ENCODE data around the gene ZNF419. TPM values are rescaled to one million over a fixed set of nuclear protein-coding genes. Genes with fewer than 3 reads are reported as not detected.

The ZNF419 gene
- total and polyA plus RNA-seq, 2 donors (not counting 3 experiments of a cell fraction or from before 2014, with no cell fraction given), result 6.3 to 6.4 TPM

DNA sequence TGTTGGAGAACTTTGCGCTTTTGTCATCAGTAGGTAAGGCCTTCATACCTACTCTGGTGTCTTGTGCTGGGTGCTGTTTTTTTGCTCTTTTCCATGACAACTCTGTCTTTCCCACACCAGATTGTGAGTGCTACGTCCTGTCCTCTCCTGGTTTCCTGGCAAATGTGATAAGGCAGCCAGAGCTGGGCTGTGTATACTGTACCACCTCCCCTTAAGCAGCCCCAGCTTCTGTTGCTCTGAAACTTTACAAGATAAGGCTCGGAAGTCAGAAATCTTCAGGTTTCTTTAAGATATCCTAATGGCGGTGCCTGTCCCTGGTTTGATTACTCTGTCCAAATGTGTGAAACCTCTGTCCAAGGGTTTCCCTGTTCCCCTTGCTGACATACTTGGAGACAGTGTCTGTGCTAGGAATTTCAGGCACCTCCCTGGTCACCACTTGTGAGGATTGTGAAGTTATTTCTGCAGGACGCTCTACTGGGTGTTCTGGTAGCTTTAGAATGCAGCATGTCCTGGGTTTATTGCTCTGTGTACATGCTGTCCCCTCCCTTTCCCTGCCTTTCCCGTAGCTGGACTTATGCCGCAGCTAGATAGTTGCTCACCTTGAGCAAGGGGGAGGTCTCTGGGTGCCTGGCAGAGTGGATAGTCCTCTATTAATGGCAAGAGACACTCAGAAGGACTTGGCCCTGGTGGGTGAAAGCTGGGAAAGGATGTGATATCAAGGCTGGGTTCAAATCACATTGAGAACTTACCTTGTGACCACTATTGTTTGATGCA is 45.4 kb upstream of the ZNF419 start:
- no TSS peak for BruUV-seq (replicated peaks)
- POLR2A ChIA-PET, result no interaction called here
- FAIRE-seq (no peak), DNase-seq (ENCODE audit: low read depth, low spot score) (no peak)
- intact Hi-C loops (cut with micrococcal nuclease), result no loop called here
- H3K9ac ChIP-seq (replicated peaks; ENCODE audit: extremely low read depth, insufficient read depth, low read length), result no peak overlapping the region
- no peaks in the 10 kb centered on the region for H3K27me3 ChIP-seq (ENCODE audit: control insufficient read depth in 2 of 2, insufficient read depth in 2 of 2, low read length in 2 of 2)
- H3K36me3 ChIP-seq (ENCODE audit: control insufficient read depth in 2 of 2, extremely low read depth in 1 of 2, insufficient read depth in 2 of 2, low read length in 2 of 2), result peaks cover 2 to 12% of the 10 kb centered on the region in 2 experiments
- H3K27ac ChIP-seq (ENCODE audit: insufficient read depth, low read depth, low read length), result no peak overlapping the region
- no peaks in the 10 kb centered on the region for H4K20me1 ChIP-seq (replicated peaks; ENCODE audit: control insufficient read depth, extremely low read depth, insufficient read depth, low read length)
- no peak overlapping the region for H3K4me3 ChIP-seq (replicated peaks in 1 of 3; ENCODE audit: insufficient read depth in 1 of 3, low read depth in 1 of 3, low read length in 3 of 3)
- H3K9me3 ChIP-seq (replicated peaks; ENCODE audit: control insufficient read depth, insufficient read depth, low read length), result peaks cover 13% of the 10 kb centered on the region
- no peak overlapping the region for H2AFZ ChIP-seq (ENCODE audit: low read depth, low read length)
- no peaks in the 10 kb centered on the region for H3K4me1 ChIP-seq (ENCODE audit: control insufficient read depth, extremely low read depth, insufficient read depth, low read length)
- dilution Hi-C loops (cut with MboI; ENCODE audit: extremely low pct_ligation_motif_present, low sequenced_read_pairs), result no loop called here
- TF ChIP-seq EZH2 (IDR thresholded peaks at IDR 0.05; ENCODE audit: borderline replicate concordance, low read depth, low read length, severe bottlenecking) (no peak), POLR2AphosphoS5 (IDR thresholded peaks at IDR 0.05; ENCODE audit: insufficient read depth, low read depth, low read length) (no peak)
- H3K4me2 ChIP-seq (ENCODE audit: insufficient read depth, low read length), result no peak overlapping the region
- CTCF ChIA-PET, result no interaction called here
- H3K9me1 ChIP-seq (replicated peaks; ENCODE audit: control insufficient read depth, extremely low read depth, insufficient read depth, low read length), result no peaks in the 10 kb centered on the region
- peaks cover 3% of the 10 kb centered on the region for H3K79me2 ChIP-seq (ENCODE audit: control insufficient read depth, insufficient read depth, low read length)

- POLR2A ChIA-PET, result no interaction called here
- intact Hi-C loops (cut with micrococcal nuclease), result no loop called here
- dilution Hi-C loops (cut with MboI; ENCODE audit: extremely low pct_ligation_motif_present, low sequenced_read_pairs), result no loop called here
These were observed 44.3 kb upstream of the ZNF419 start for GRCh38 chr19:57443121-57443696.

More at GRCh38 chr19:57443121-57443696, 44.3 kb upstream of the ZNF419 start:
- no peaks in the 10 kb centered on the region for H3K27me3 ChIP-seq (ENCODE audit: control insufficient read depth in 2 of 2, insufficient read depth in 2 of 2, low read length in 2 of 2)
- no peak overlapping the region for H3K27ac ChIP-seq (ENCODE audit: insufficient read depth, low read depth, low read length)
- no peak overlapping the region for H3K4me2 ChIP-seq (ENCODE audit: insufficient read depth, low read length)
- FAIRE-seq (no peak), DNase-seq (ENCODE audit: low read depth, low spot score) (no peak)
- peaks cover 2 to 12% of the 10 kb centered on the region in 2 experiments for H3K36me3 ChIP-seq (ENCODE audit: control insufficient read depth in 2 of 2, extremely low read depth in 1 of 2, insufficient read depth in 2 of 2, low read length in 2 of 2)
- TF ChIP-seq FOS (IDR thresholded peaks at IDR 0.05; ENCODE audit: borderline replicate concordance, insufficient read depth, low read length) (no peak), MYC (IDR thresholded peaks at IDR 0.05; ENCODE audit: low read depth, low read length) (no peak), JUN (IDR thresholded peaks at IDR 0.05; ENCODE audit: borderline replicate concordance, insufficient read depth, insufficient read length, low read depth) (no peak), MAX (IDR thresholded peaks at IDR 0.05; ENCODE audit: insufficient read depth, insufficient read length) (no peak), POLR2A (IDR thresholded peaks at IDR 0.05; ENCODE audit: low read depth, low read length) (no peak), POLR2AphosphoS5 (IDR thresholded peaks at IDR 0.05; ENCODE audit: insufficient read depth, low read depth, low read length) (no peak), GATA2 (IDR thresholded peaks at IDR 0.05; ENCODE audit: insufficient read depth, insufficient read length, low read depth, low read length) (no peak), EZH2 (IDR thresholded peaks at IDR 0.05; ENCODE audit: borderline replicate concordance, low read depth, low read length, severe bottlenecking) (no peak)
- TF ChIP-seq, protein P1, sequence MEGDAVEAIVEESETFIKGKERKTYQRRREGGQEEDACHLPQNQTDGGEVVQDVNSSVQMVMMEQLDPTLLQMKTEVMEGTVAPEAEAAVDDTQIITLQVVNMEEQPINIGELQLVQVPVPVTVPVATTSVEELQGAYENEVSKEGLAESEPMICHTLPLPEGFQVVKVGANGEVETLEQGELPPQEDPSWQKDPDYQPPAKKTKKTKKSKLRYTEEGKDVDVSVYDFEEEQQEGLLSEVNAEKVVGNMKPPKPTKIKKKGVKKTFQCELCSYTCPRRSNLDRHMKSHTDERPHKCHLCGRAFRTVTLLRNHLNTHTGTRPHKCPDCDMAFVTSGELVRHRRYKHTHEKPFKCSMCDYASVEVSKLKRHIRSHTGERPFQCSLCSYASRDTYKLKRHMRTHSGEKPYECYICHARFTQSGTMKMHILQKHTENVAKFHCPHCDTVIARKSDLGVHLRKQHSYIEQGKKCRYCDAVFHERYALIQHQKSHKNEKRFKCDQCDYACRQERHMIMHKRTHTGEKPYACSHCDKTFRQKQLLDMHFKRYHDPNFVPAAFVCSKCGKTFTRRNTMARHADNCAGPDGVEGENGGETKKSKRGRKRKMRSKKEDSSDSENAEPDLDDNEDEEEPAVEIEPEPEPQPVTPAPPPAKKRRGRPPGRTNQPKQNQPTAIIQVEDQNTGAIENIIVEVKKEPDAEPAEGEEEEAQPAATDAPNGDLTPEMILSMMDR (IDR thresholded peaks at IDR 0.05; ENCODE audit: extremely low read depth in 1 of 2, insufficient read depth in 1 of 2, low read depth in 1 of 2, low read length in 2 of 2), result no peak
- H4K20me1 ChIP-seq (replicated peaks; ENCODE audit: control insufficient read depth, extremely low read depth, insufficient read depth, low read length), result no peaks in the 10 kb centered on the region
- no peaks in the 10 kb centered on the region for H3K79me2 ChIP-seq (ENCODE audit: control insufficient read depth, insufficient read depth, low read length)
- CTCF ChIA-PET, result no interaction called here
- no peak overlapping the region for H2AFZ ChIP-seq (ENCODE audit: low read depth, low read length)
- no peak overlapping the region for H3K9ac ChIP-seq (replicated peaks; ENCODE audit: extremely low read depth, insufficient read depth, low read length)
- BruUV-seq (replicated peaks), result no TSS peak
- no peaks in the 10 kb centered on the region for H3K9me1 ChIP-seq (replicated peaks; ENCODE audit: control insufficient read depth, extremely low read depth, insufficient read depth, low read length)
- H3K4me3 ChIP-seq (replicated peaks in 1 of 3; ENCODE audit: insufficient read depth in 1 of 3, low read depth in 1 of 3, low read length in 3 of 3), result no peak overlapping the region
- peaks cover 13% of the 10 kb centered on the region for H3K9me3 ChIP-seq (replicated peaks; ENCODE audit: control insufficient read depth, insufficient read depth, low read length)
- no peaks in the 10 kb centered on the region for H3K4me1 ChIP-seq (ENCODE audit: control insufficient read depth, extremely low read depth, insufficient read depth, low read length)
